BLaER1 treated with 17β-estradiol and CSF1 and Interleukin-3, amounts not matched to agents 10 nM and 100 nM (cell line): Measurements from ENCODE around the gene SIX5.

ENCODE experiments used
- H3K27ac ChIP-seq, 11 experiments: shearing (Covaris generic); formaldehyde crosslinking; 2 replicates each; pipeline ENCODE4 v1.8.1; 2022
- H3K27me3 ChIP-seq, 11 experiments: shearing (Covaris generic); formaldehyde crosslinking; 2 replicates each; pipeline ENCODE4 v1.8.1; 2022
- H3K36me3 ChIP-seq, 11 experiments: shearing (Covaris generic); formaldehyde crosslinking; 2 replicates each; pipeline ENCODE4 v1.8.1; 2022
- H3K4me1 ChIP-seq, 10 experiments: shearing (Covaris generic); formaldehyde crosslinking; 2 replicates each; pipeline ENCODE4 v1.8.1; 2022
- H3K4me2 ChIP-seq, 11 experiments: shearing (Covaris generic); formaldehyde crosslinking; 2 replicates each; pipeline ENCODE4 v1.8.1; 2022
- H3K4me3 ChIP-seq, 10 experiments: shearing (Covaris generic); formaldehyde crosslinking; 2 replicates each; pipeline ENCODE4 v1.8.1; 2022
- H3K9ac ChIP-seq, 11 experiments: shearing (Covaris generic); formaldehyde crosslinking; 2 replicates each; pipeline ENCODE4 v1.8.1; 2022
- H3K9me3 ChIP-seq, 11 experiments: shearing (Covaris generic); formaldehyde crosslinking; replicated peaks in 1 of 11; 2 replicates each; pipeline ENCODE4 v1.8.1; 2022
- H4K20me1 ChIP-seq, 11 experiments: shearing (Covaris generic); formaldehyde crosslinking; 2 replicates each; pipeline ENCODE4 v1.8.1; 2022
- Cebpa-rat ChIP-seq, 11 experiments: shearing (Covaris generic); IDR thresholded peaks; 2 replicates each; pipeline ENCODE4 v1.8.1; 2022

SIX5 gene

DNA sequence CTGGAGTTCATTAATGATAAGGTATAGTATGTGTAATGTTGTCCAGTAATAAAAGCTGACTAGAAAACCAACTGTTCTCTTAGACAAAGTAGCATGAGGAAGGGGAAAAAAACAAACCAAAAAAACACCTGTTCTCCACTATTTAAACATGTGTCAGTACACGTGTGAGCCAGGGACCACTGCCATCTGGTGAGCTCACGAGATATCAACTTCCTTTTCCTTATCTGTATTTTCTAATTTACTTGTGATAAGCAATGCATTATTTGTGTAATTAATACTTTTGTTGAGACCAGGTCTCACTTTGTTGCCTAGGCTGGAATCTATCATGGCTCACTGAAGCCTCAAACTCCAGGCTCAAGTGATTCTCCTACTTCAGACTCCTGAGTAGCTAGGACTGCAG, 4.3 kb upstream of the SIX5 start:
- H4K20me1 ChIP-seq: peaks cover 24 to 80% (median 50%) of the 10 kb centered on the region in 11 experiments
- H3K9me3 ChIP-seq: no peaks in the 10 kb centered on the region
- TF ChIP-seq Cebpa-rat (IDR thresholded peaks at IDR 0.05): no peak
- H3K9ac ChIP-seq: no peak overlapping the region
- peaks cover under 1 to 68% (median 2%) of the 10 kb centered on the region in 11 experiments; a peak in 17 of 22 replicates for H3K27me3 ChIP-seq
- H3K4me1 ChIP-seq: peaks cover 6 to 48% (median 41%) of the 10 kb centered on the region in 10 experiments; a peak in 18 of 20 replicates
- H3K27ac ChIP-seq: no peak overlapping the region
- H3K4me3 ChIP-seq: no peak overlapping the region
- peak overlapping the region in 8 of 11 experiments; percentile 69 to 100 (median 92); a peak in 14 of 22 replicates for H3K4me2 ChIP-seq
- peaks cover 0 to 40% (median 15%) of the 10 kb centered on the region in 11 experiments; a peak in 12 of 22 replicates for H3K36me3 ChIP-seq

DNA sequence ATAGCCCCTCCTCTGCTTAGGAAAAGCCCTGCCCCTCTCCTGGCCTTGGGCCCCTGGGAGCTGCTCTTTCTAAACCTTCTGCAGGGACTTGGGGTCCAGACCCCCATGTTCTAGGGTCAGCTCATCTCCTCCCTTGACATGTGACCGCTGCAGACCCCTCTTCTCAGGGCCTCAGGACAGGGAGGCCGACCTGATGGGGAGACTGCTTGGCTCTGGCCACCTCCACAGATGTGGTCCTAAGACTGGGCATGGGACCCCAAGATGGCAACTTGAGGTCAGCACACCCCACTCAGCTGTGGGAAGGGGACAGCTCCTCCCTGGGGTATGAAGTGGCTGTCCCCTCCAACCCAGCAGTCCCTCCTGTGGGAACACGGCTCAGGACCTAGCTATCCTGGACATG, 3.9 kb upstream of the SIX5 start:
- Histone ChIP-seq H3K9ac (0 out of 22 replicates have a peak overlapping the region, but pooled peaks of 2 of the 11 experiments have one; percentile 9 to 13), H3K9me3 (no peaks in the 10 kb centered on the region), H3K4me2 (peak overlapping the region in 10 of 11 experiments; percentile 8 to 100 (median 81); a peak in 18 of 22 replicates), H3K4me3 (no peak overlapping the region), H4K20me1 (peaks cover 22 to 75% (median 45%) of the 10 kb centered on the region in 11 experiments; a peak in 21 of 22 replicates), H3K27ac (no peak overlapping the region), H3K27me3 (peaks cover 6 to 68% (median 6%) of the 10 kb centered on the region in 11 experiments), H3K36me3 (peaks cover 0 to 35% (median 12%) of the 10 kb centered on the region in 11 experiments; a peak in 12 of 22 replicates), H3K4me1 (peaks cover 11 to 48% (median 41%) of the 10 kb centered on the region in 10 experiments)
- TF ChIP-seq Cebpa-rat (IDR thresholded peaks at IDR 0.05): no peak

DNA sequence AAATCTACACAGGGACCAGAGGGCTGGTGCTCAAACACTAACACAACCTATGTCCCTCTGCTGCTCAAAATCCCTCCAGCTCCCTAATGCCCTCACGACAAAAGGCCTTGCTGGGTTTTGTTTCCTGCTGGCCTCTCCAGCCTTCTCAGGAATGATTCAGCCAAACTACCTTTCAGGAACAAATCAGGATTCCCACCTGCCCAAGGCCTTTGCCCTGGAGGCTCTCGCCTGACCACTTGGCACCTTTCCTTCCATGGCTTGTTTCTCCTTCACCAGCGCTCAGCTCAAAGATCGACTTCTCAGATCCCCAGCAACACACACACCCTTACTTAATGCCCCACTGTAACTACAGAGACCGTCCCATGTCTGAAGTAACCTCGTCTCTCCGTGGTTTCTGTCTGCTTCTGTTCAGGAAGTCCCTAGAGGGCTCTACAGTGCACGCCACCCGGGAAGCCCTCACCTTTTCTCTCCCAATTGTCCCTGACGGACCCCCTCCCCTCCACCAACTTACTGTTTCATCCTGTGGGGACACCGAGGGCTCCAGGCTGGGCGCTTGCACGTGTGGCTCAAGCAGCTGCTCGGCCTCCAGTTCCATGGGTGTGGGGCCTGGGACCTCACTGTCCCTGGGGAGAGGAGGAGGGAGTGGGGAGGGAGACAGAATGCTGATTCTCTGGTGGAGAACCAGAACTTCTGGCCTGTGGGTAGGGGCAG, 3.2 kb upstream of the SIX5 start:
- Histone ChIP-seq H3K27ac (no peak overlapping the region), H3K4me1 (peaks cover 15 to 54% (median 46%) of the 10 kb centered on the region in 10 experiments), H3K36me3 (peaks cover 0 to 29% (median 6%) of the 10 kb centered on the region in 11 experiments; a peak in 12 of 22 replicates), H3K4me2 (peak overlapping the region in 10 of 11 experiments; percentile 8 to 100 (median 81); a peak in 19 of 22 replicates), H3K27me3 (peaks cover 12 to 68% (median 13%) of the 10 kb centered on the region in 11 experiments), H4K20me1 (peaks cover 22 to 71% (median 39%) of the 10 kb centered on the region in 11 experiments; a peak in 21 of 22 replicates), H3K9ac (peak overlapping the region in 4 of 11 experiments; percentile 9 to 24 (median 15); a peak in 3 of 22 replicates), H3K4me3 (no peak overlapping the region), H3K9me3 (no peaks in the 10 kb centered on the region)
- no peak for TF ChIP-seq Cebpa-rat (IDR thresholded peaks at IDR 0.05)

DNA sequence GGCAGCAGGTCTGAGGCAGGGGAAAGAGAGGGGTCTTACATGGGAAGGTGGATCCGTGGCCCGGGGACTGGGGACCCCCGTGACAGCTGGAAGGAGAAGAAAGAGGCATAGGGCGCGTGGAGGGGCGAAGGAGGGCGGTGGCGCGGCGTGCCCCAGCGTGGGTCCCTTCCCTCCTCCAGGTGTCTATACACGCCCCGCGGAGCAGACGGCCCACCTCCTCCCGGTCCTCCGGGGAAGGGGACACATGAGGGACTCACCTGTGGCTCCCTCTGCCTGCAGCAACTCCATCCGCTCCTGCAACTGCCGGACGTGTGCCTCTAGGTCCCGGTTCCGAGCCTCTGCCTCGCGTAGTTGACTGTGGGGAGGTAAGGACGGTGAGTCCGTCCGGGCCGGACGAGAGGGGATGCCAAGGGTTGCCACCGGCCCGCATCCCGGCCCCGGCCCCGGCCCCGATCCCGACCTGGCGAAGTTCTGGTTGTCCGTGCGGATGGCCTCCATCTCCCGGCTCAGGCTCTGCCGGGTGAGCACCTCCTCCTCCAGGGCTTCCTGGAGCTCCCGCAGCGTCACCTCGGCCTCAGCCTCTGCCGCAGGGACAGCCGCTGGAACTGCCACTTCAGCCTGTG, 2.4 kb upstream of the SIX5 start:
- Histone ChIP-seq H3K27ac (no peak overlapping the region), H3K4me2 (peak overlapping the region; percentile 87 to 100 (median 99); a peak in 20 of 22 replicates), H3K9me3 (no peaks in the 10 kb centered on the region), H3K9ac (no peak overlapping the region), H3K27me3 (peaks cover 14 to 66% (median 20%) of the 10 kb centered on the region in 11 experiments), H3K4me3 (no peak overlapping the region), H4K20me1 (peaks cover 22 to 71% (median 33%) of the 10 kb centered on the region in 11 experiments; a peak in 21 of 22 replicates), H3K36me3 (peaks cover 0 to 21% (median 0%) of the 10 kb centered on the region in 11 experiments; a peak in 5 of 22 replicates), H3K4me1 (peaks cover 15 to 59% (median 51%) of the 10 kb centered on the region in 10 experiments)
- no peak for TF ChIP-seq Cebpa-rat (IDR thresholded peaks at IDR 0.05)

DNA sequence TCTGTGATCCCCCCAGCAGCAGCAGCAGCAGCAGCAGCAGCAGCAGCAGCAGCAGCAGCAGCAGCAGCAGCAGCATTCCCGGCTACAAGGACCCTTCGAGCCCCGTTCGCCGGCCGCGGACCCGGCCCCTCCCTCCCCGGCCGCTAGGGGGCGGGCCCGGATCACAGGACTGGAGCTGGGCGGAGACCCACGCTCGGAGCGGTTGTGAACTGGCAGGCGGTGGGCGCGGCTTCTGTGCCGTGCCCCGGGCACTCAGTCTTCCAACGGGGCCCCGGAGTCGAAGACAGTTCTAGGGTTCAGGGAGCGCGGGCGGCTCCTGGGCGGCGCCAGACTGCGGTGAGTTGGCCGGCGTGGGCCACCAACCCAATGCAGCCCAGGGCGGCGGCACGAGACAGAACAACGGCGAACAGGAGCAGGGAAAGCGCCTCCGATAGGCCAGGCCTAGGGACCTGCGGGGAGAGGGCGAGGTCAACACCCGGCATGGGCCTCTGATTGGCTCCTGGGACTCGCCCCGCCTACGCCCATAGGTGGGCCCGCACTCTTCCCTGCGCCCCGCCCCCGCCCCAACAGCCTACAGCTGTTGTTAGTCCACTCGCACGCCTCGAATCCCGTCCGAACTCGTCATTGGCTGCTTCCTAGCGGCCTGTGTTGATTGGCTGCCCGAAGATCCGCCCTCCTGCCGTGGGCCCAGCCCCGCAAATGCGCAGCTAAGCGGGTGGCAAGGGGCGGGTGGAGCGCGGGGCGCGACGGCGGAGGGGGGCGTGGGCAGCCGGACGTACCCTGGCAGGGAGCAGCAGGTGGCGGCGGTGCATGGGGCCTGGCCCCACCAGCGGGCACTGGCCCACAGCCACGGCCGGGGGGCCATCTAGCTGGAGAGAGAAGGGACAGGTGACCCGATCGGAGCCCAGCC, 1.4 kb upstream of the SIX5 start:
- peak overlapping the region; percentile 69 to 83 (median 76) for H3K4me3 ChIP-seq
- peak overlapping the region; percentile 57 to 77 (median 63); a peak in 20 of 22 replicates for H3K9ac ChIP-seq
- H3K36me3 ChIP-seq: peaks cover 0 to 19% (median 0%) of the 10 kb centered on the region in 11 experiments; a peak in 3 of 22 replicates
- H3K4me2 ChIP-seq: peak overlapping the region; percentile 87 to 100 (median 99)
- H3K27me3 ChIP-seq: peaks cover 14 to 64% (median 20%) of the 10 kb centered on the region in 11 experiments
- H4K20me1 ChIP-seq: peaks cover 22 to 78% (median 32%) of the 10 kb centered on the region in 11 experiments; a peak in 21 of 22 replicates
- no peaks in the 10 kb centered on the region for H3K9me3 ChIP-seq
- peak overlapping the region in 9 of 11 experiments; percentile 50 to 75 (median 59); a peak in 18 of 22 replicates for H3K27ac ChIP-seq
- no peak for TF ChIP-seq Cebpa-rat (IDR thresholded peaks at IDR 0.05)
- H3K4me1 ChIP-seq: peaks cover 15 to 59% (median 51%) of the 10 kb centered on the region in 10 experiments

DNA sequence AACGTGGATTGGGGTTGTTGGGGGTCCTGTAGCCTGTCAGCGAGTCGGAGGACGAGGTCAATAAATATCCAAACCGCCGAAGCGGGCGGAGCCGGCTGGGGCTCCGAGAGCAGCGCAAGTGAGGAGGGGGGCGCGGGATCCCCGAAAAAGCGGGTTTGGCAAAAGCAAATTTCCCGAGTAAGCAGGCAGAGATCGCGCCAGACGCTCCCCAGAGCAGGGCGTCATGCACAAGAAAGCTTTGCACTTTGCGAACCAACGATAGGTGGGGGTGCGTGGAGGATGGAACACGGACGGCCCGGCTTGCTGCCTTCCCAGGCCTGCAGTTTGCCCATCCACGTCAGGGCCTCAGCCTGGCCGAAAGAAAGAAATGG, 754 bp upstream of the SIX5 start:
- Histone ChIP-seq H3K9ac (peak overlapping the region; percentile 57 to 77 (median 63); a peak in 20 of 22 replicates), H3K27ac (peak overlapping the region in 10 of 11 experiments; percentile 1 to 75 (median 56); a peak in 19 of 22 replicates), H3K4me1 (peaks cover 15 to 65% (median 53%) of the 10 kb centered on the region in 10 experiments), H3K27me3 (peaks cover 14 to 62% (median 20%) of the 10 kb centered on the region in 11 experiments), H3K9me3 (no peaks in the 10 kb centered on the region), H3K36me3 (peaks cover 0 to 16% (median 0%) of the 10 kb centered on the region in 11 experiments; a peak in 3 of 22 replicates), H3K4me2 (peak overlapping the region; percentile 87 to 100 (median 99)), H4K20me1 (peaks cover 22 to 74% (median 30%) of the 10 kb centered on the region in 11 experiments; a peak in 21 of 22 replicates), H3K4me3 (peak overlapping the region; percentile 69 to 83 (median 76))
- TF ChIP-seq Cebpa-rat (IDR thresholded peaks at IDR 0.05): no peak

DNA sequence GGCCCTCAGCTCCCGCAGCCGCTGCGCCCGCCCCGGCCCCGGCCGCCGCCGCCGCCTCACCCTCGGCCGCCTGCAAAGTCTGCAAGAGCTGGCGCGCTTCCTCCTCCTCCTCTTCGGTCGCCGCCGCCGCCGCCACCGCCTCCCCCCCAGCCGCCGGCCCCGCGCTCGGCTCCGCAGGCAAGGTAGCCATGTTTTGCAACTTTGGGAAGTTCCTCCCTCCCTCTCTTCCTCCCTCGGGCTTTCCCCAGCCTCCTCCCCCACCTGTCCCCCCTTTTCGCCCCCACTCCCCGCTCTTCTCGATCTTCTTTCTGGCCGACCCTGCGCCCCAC, 433 bp downstream of the SIX5 start:
- peak overlapping the region; percentile 66 to 85 (median 77) for H3K9ac ChIP-seq
- peaks cover 22 to 66% (median 29%) of the 10 kb centered on the region in 11 experiments; a peak in 21 of 22 replicates for H4K20me1 ChIP-seq
- no peaks in the 10 kb centered on the region for H3K9me3 ChIP-seq
- H3K4me2 ChIP-seq: peak overlapping the region; percentile 87 to 100 (median 99)
- H3K27me3 ChIP-seq: peaks cover 14 to 50% (median 20%) of the 10 kb centered on the region in 11 experiments
- peak overlapping the region; percentile 69 to 83 (median 76) for H3K4me3 ChIP-seq
- H3K4me1 ChIP-seq: peaks cover 15 to 74% (median 62%) of the 10 kb centered on the region in 10 experiments
- peaks cover 0 to 13% (median 0%) of the 10 kb centered on the region in 11 experiments; a peak in 2 of 22 replicates for H3K36me3 ChIP-seq
- H3K27ac ChIP-seq: peak overlapping the region; percentile 61 to 82 (median 74); a peak in 21 of 22 replicates
- no peak for TF ChIP-seq Cebpa-rat (IDR thresholded peaks at IDR 0.05)
